ENCODE data around the gene FOXK2. TPM values are rescaled to one million over a fixed set of nuclear protein-coding genes. Genes with fewer than 3 reads are reported as not detected.

The FOXK2 gene
- total and polyA plus RNA-seq, 2 experiments from 2014 or later = 30.2 to 37.7 TPM

- Histone ChIP-seq H2AFZ (no peak overlapping the region), H3K9me2 (replicated peaks; ENCODE audit: insufficient read depth) (no peaks in the 10 kb centered on the region), H3K27ac (peak overlapping the region; percentile 95), H3K4me3 (no peak overlapping the region), H3K36me3 (replicated peaks; ENCODE audit: insufficient read depth, low read depth) (no peaks in the 10 kb centered on the region), H3K9me3 (ENCODE audit: low read depth) (no peaks in the 10 kb centered on the region), H3K4me2 (peak overlapping the region; percentile 64), H3K27me3 (no peaks in the 10 kb centered on the region), H3K4me1 (ENCODE audit: insufficient read depth) (peaks cover 20% of the 10 kb centered on the region), H3K79me2 (peaks cover 87% of the 10 kb centered on the region), H4K20me1 (ENCODE audit: insufficient read depth, poor library complexity, severe bottlenecking) (peaks cover 3% of the 10 kb centered on the region)
- DNase-seq (ENCODE audit: low spot score) = peak; percentile 87
- no peak for TF ChIP-seq EZH2phosphoT487 (IDR thresholded peaks at IDR 0.05; ENCODE audit: low read depth, severe bottlenecking, unreplicated experiment)
- no peak for TF ChIP-seq CTCF (IDR thresholded peaks at IDR 0.05; ENCODE audit: poor library complexity)
- TF ChIP-seq EZH2 (IDR thresholded peaks at IDR 0.05; ENCODE audit: borderline replicate concordance) = no peak
- 55% methylated on average over 16 of the region's 16 CpGs for WGBS (ENCODE audit: low lambda C conversion rate, missing lambda C conversion rate)
These were observed 117.4 kb downstream of the FOXK2 start for GRCh38 chr17:82636626-82637598.

- H4K20me1 ChIP-seq (ENCODE audit: insufficient read depth, poor library complexity, severe bottlenecking) = peaks cover 9% of the 10 kb centered on the region
- no peak for TF ChIP-seq EZH2 (IDR thresholded peaks at IDR 0.05; ENCODE audit: borderline replicate concordance)
- no peak for TF ChIP-seq EZH2phosphoT487 (IDR thresholded peaks at IDR 0.05; ENCODE audit: low read depth, severe bottlenecking, unreplicated experiment)
- no peak for TF ChIP-seq CTCF (IDR thresholded peaks at IDR 0.05; ENCODE audit: poor library complexity)
- 86% methylated on average over 4 of the region's 5 CpGs for WGBS (ENCODE audit: low lambda C conversion rate, missing lambda C conversion rate)
- DNase-seq (ENCODE audit: low spot score) = no peak
- no peaks in the 10 kb centered on the region for H3K27me3 ChIP-seq
- H2AFZ ChIP-seq = no peak overlapping the region
- H3K9me2 ChIP-seq (replicated peaks; ENCODE audit: insufficient read depth) = no peaks in the 10 kb centered on the region
- peaks cover 87% of the 10 kb centered on the region for H3K79me2 ChIP-seq
- H3K9me3 ChIP-seq (ENCODE audit: low read depth) = no peaks in the 10 kb centered on the region
- H3K36me3 ChIP-seq (replicated peaks; ENCODE audit: insufficient read depth, low read depth) = no peaks in the 10 kb centered on the region
- peak overlapping the region; percentile 95 for H3K27ac ChIP-seq
- peaks cover 20% of the 10 kb centered on the region for H3K4me1 ChIP-seq (ENCODE audit: insufficient read depth)
- H3K4me3 ChIP-seq = no peak overlapping the region
- no peak overlapping the region for H3K4me2 ChIP-seq
These were observed 118.7 kb downstream of the FOXK2 start for GRCh38 chr17:82638183-82638773.

GRCh38 chr17:82639628-82640027 lies 120.1 kb downstream of the FOXK2 start:
- Histone ChIP-seq H3K79me2 (peaks cover 88% of the 10 kb centered on the region), H3K36me3 (replicated peaks; ENCODE audit: insufficient read depth, low read depth) (no peaks in the 10 kb centered on the region)

More at GRCh38 chr17:82639628-82640027, 120.1 kb downstream of the FOXK2 start:
- peaks cover 20% of the 10 kb centered on the region for H3K4me1 ChIP-seq (ENCODE audit: insufficient read depth)
- H4K20me1 ChIP-seq (ENCODE audit: insufficient read depth, poor library complexity, severe bottlenecking) = peaks cover 22% of the 10 kb centered on the region
- H3K4me3 ChIP-seq = no peak overlapping the region
- H3K27ac ChIP-seq = no peak overlapping the region
- no peaks in the 10 kb centered on the region for H3K27me3 ChIP-seq
- H3K9me2 ChIP-seq (replicated peaks; ENCODE audit: insufficient read depth) = no peaks in the 10 kb centered on the region
- H3K9me3 ChIP-seq (ENCODE audit: low read depth) = no peaks in the 10 kb centered on the region
- H2AFZ ChIP-seq = no peak overlapping the region
- 90% methylated on average over 7 of the region's 14 CpGs for WGBS (ENCODE audit: low lambda C conversion rate, missing lambda C conversion rate)
- DNase-seq (ENCODE audit: low spot score) = no peak
- no peak overlapping the region for H3K4me2 ChIP-seq
- TF ChIP-seq EZH2phosphoT487 (IDR thresholded peaks at IDR 0.05; ENCODE audit: low read depth, severe bottlenecking, unreplicated experiment) (no peak), EZH2 (IDR thresholded peaks at IDR 0.05; ENCODE audit: borderline replicate concordance) (no peak), CTCF (IDR thresholded peaks at IDR 0.05; ENCODE audit: poor library complexity) (no peak)
